ENCODE data around the gene DPCD.
A peak's percentile ranks its signal among the peaks of the same experiment; 100 is the strongest.
"Not testable (repeated sequence)": the region's sequence is repeated elsewhere in the genome, so short reads cannot be mapped to it uniquely, and the experiment has no call there.

The DPCD gene

GRCh38 chr10:101588879-101589278 is 758 bp downstream of the DPCD start:
- no peak overlapping the region for H2AK5ac ChIP-seq (ENCODE audit: low read depth, low read length)
- H3K18ac ChIP-seq (ENCODE audit: low read length), result no peak overlapping the region
- WGBS, 2 donors (ENCODE audit: extremely low coverage in 2 of 2, insufficient read length in 2 of 2, insufficient replicate concordance in 1 of 2), result no CpG with 5 or more reads among the region's 5 CpGs
- H3K79me1 ChIP-seq (ENCODE audit: low read depth, low read length), result peaks cover 4% of the 10 kb centered on the region
- H3K36me3 ChIP-seq (replicated peaks in 1 of 2; ENCODE audit: control insufficient read depth in 2 of 2, insufficient read depth in 2 of 2, low read length in 2 of 2), result peaks cover 8 to 19% of the 10 kb centered on the region in 2 donors
- DNase-seq (ENCODE audit: low spot score), result no peak
- no peak overlapping the region for H2BK120ac ChIP-seq (ENCODE audit: low read depth, low read length)
- H3K4ac ChIP-seq (ENCODE audit: low read length), result no peak overlapping the region
- no peaks in the 10 kb centered on the region for H3K27me3 ChIP-seq (ENCODE audit: control insufficient read depth in 3 of 3, insufficient read depth in 3 of 3, low read depth in 1 of 3, low read length in 3 of 3)
- H2BK5ac ChIP-seq (ENCODE audit: low read length), result no peak overlapping the region
- no peak overlapping the region for H4K8ac ChIP-seq (ENCODE audit: low read depth, low read length)
- H4K91ac ChIP-seq (ENCODE audit: low read depth, low read length, poor library complexity), result no peak overlapping the region
- no peak overlapping the region for H2BK15ac ChIP-seq (ENCODE audit: low read length)
- no peaks in the 10 kb centered on the region for H3K9me3 ChIP-seq (replicated peaks in 1 of 2; ENCODE audit: control insufficient read depth in 2 of 2, insufficient read depth in 1 of 2, low read depth in 1 of 2, low read length in 2 of 2)
- H3K4me1 ChIP-seq (ENCODE audit: control insufficient read depth in 2 of 2, insufficient read depth in 1 of 2, low read depth in 1 of 2, low read length in 2 of 2), result peaks cover 3 to 5% of the 10 kb centered on the region in 2 donors
- peak overlapping the region; percentile 80 for H3K4me2 ChIP-seq (ENCODE audit: insufficient read depth, low read length, poor library complexity, severe bottlenecking)
- H2AFZ ChIP-seq (ENCODE audit: low read length), result peak overlapping the region; percentile 95
- no peak overlapping the region for H2BK12ac ChIP-seq (ENCODE audit: low read length)
- H3K4me3 ChIP-seq (ENCODE audit: low read length in 2 of 2), result peak overlapping the region in 1 of 2 donors; percentile 93
- no peak overlapping the region for H3K14ac ChIP-seq (ENCODE audit: low read length)
- no peak overlapping the region for H3K23ac ChIP-seq (ENCODE audit: low read depth, low read length, poor library complexity)
- no peak overlapping the region for H3K9ac ChIP-seq (ENCODE audit: low read depth, low read length, poor library complexity)
- no peak overlapping the region for H3K27ac ChIP-seq (replicated peaks; ENCODE audit: low read length)

- not testable (repeated sequence) for H3K36me3 ChIP-seq (replicated peaks in 1 of 2; ENCODE audit: control insufficient read depth in 2 of 2, insufficient read depth in 2 of 2, low read length in 2 of 2); H3K14ac ChIP-seq (ENCODE audit: low read length); H4K91ac ChIP-seq (ENCODE audit: low read depth, low read length, poor library complexity); H4K8ac ChIP-seq (ENCODE audit: low read depth, low read length); H3K4me1 ChIP-seq (ENCODE audit: control insufficient read depth in 2 of 2, insufficient read depth in 1 of 2, low read depth in 1 of 2, low read length in 2 of 2); H3K9ac ChIP-seq (ENCODE audit: low read depth, low read length, poor library complexity); H3K4me2 ChIP-seq (ENCODE audit: insufficient read depth, low read length, poor library complexity, severe bottlenecking); H2BK120ac ChIP-seq (ENCODE audit: low read depth, low read length); H3K23ac ChIP-seq (ENCODE audit: low read depth, low read length, poor library complexity); H3K4ac ChIP-seq (ENCODE audit: low read length); H3K79me1 ChIP-seq (ENCODE audit: low read depth, low read length); H3K9me3 ChIP-seq (replicated peaks in 1 of 2; ENCODE audit: control insufficient read depth in 2 of 2, insufficient read depth in 1 of 2, low read depth in 1 of 2, low read length in 2 of 2); H3K4me3 ChIP-seq (ENCODE audit: low read length in 2 of 2); H2BK12ac ChIP-seq (ENCODE audit: low read length); DNase-seq (ENCODE audit: low spot score); H2BK15ac ChIP-seq (ENCODE audit: low read length); H3K27me3 ChIP-seq (ENCODE audit: control insufficient read depth in 3 of 3, insufficient read depth in 3 of 3, low read depth in 1 of 3, low read length in 3 of 3); H3K18ac ChIP-seq (ENCODE audit: low read length); H2AK5ac ChIP-seq (ENCODE audit: low read depth, low read length); H2AFZ ChIP-seq (ENCODE audit: low read length); H3K27ac ChIP-seq (replicated peaks; ENCODE audit: low read length); H2BK5ac ChIP-seq (ENCODE audit: low read length)
- no CpG with 5 or more reads among the region's 2 CpGs for WGBS, 2 donors (ENCODE audit: extremely low coverage in 2 of 2, insufficient read length in 2 of 2, insufficient replicate concordance in 1 of 2)
Observed at GRCh38 chr10:101593331-101593730, 5.2 kb downstream of the DPCD start.

GRCh38 chr10:101595591-101596433 is 7.7 kb downstream of the DPCD start:
- WGBS, 2 donors (ENCODE audit: extremely low coverage in 2 of 2, insufficient read length in 2 of 2, insufficient replicate concordance in 1 of 2), result no CpG with 5 or more reads among the region's 13 CpGs
- H3K4me2 ChIP-seq (ENCODE audit: insufficient read depth, low read length, poor library complexity, severe bottlenecking), result no peak overlapping the region

DNA sequence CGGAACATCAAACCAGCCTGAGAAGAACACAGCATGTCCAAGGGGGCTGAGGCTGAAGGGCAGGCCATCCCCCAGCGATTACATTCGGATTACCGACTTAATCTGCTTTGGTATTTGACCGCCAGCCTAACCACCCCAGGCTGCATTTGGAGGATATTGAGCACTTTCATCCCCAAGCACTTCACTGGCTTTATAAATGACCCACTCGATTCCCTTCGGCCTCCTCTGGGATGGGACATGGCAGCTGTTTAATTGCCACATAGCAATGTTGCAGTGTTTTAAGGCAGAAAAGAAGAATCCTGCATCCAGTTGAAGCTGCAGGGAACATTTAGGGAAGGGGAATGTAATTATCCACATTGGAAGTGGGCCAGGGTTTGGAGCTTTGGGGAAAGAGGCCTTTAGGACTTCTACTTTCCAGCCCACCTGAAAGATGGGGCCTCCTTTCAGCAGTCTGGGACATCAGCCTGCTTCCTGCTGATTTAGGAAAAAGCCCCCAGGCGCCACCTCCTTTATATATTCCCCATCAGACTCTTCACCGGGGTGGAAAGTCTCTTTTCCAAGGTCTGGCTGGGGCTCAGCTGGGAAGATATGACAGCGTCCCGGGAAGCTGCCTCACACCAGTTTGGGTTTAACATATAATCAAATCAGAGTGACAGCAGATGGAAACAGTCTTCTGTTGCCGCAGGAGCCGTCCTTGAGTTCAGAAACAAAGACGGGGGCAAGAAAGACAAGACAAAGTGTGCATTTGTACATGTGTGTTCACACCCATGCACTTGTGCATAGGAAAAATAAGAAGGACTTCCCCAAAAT is 9.2 kb downstream of the DPCD start:
- Histone ChIP-seq H3K18ac (ENCODE audit: low read length) (no peak overlapping the region), H2BK120ac (ENCODE audit: low read depth, low read length) (no peak overlapping the region), H4K8ac (ENCODE audit: low read depth, low read length) (no peak overlapping the region), H3K79me1 (ENCODE audit: low read depth, low read length) (no peaks in the 10 kb centered on the region), H2BK15ac (ENCODE audit: low read length) (no peak overlapping the region), H3K27me3 (ENCODE audit: control insufficient read depth in 3 of 3, insufficient read depth in 3 of 3, low read depth in 1 of 3, low read length in 3 of 3) (no peaks in the 10 kb centered on the region), H2BK5ac (ENCODE audit: low read length) (no peak overlapping the region), H2AFZ (ENCODE audit: low read length) (no peak overlapping the region), H2BK12ac (ENCODE audit: low read length) (no peak overlapping the region), H3K4ac (ENCODE audit: low read length) (no peak overlapping the region), H3K27ac (replicated peaks; ENCODE audit: low read length) (no peak overlapping the region), H3K4me3 (ENCODE audit: low read length in 2 of 2) (no peak overlapping the region), H3K4me2 (ENCODE audit: insufficient read depth, low read length, poor library complexity, severe bottlenecking) (no peak overlapping the region), H4K91ac (ENCODE audit: low read depth, low read length, poor library complexity) (no peak overlapping the region), H3K36me3 (replicated peaks in 1 of 2; ENCODE audit: control insufficient read depth in 2 of 2, insufficient read depth in 2 of 2, low read length in 2 of 2) (peaks cover 2 to 6% of the 10 kb centered on the region in 2 donors), H3K9me3 (replicated peaks in 1 of 2; ENCODE audit: control insufficient read depth in 2 of 2, insufficient read depth in 1 of 2, low read depth in 1 of 2, low read length in 2 of 2) (no peaks in the 10 kb centered on the region), H3K9ac (ENCODE audit: low read depth, low read length, poor library complexity) (no peak overlapping the region), H3K23ac (ENCODE audit: low read depth, low read length, poor library complexity) (no peak overlapping the region), H3K4me1 (ENCODE audit: control insufficient read depth in 2 of 2, insufficient read depth in 1 of 2, low read depth in 1 of 2, low read length in 2 of 2) (peaks cover 0 to 7% of the 10 kb centered on the region in 2 donors), H3K14ac (ENCODE audit: low read length) (no peak overlapping the region), H2AK5ac (ENCODE audit: low read depth, low read length) (no peak overlapping the region)
- DNase-seq (ENCODE audit: low spot score), result peak; percentile 37
- WGBS, 2 donors (ENCODE audit: extremely low coverage in 2 of 2, insufficient read length in 2 of 2, insufficient replicate concordance in 1 of 2), result no CpG with 5 or more reads among the region's 14 CpGs

More at GRCh38 chr10:101595591-101596433, 7.7 kb downstream of the DPCD start:
- H4K91ac ChIP-seq (ENCODE audit: low read depth, low read length, poor library complexity), result no peak overlapping the region
- H3K4me3 ChIP-seq (ENCODE audit: low read length in 2 of 2), result no peak overlapping the region
- H2AK5ac ChIP-seq (ENCODE audit: low read depth, low read length), result no peak overlapping the region
- peaks cover 0 to 7% of the 10 kb centered on the region in 2 donors for H3K4me1 ChIP-seq (ENCODE audit: control insufficient read depth in 2 of 2, insufficient read depth in 1 of 2, low read depth in 1 of 2, low read length in 2 of 2)
- DNase-seq (ENCODE audit: low spot score), result no peak
- H3K9ac ChIP-seq (ENCODE audit: low read depth, low read length, poor library complexity), result no peak overlapping the region
- H3K27ac ChIP-seq (replicated peaks; ENCODE audit: low read length), result no peak overlapping the region
- no peak overlapping the region for H2BK5ac ChIP-seq (ENCODE audit: low read length)
- H2AFZ ChIP-seq (ENCODE audit: low read length), result no peak overlapping the region
- H3K36me3 ChIP-seq (replicated peaks in 1 of 2; ENCODE audit: control insufficient read depth in 2 of 2, insufficient read depth in 2 of 2, low read length in 2 of 2), result peaks cover 2 to 3% of the 10 kb centered on the region in 2 donors
- no peaks in the 10 kb centered on the region for H3K27me3 ChIP-seq (ENCODE audit: control insufficient read depth in 3 of 3, insufficient read depth in 3 of 3, low read depth in 1 of 3, low read length in 3 of 3)
- H3K4ac ChIP-seq (ENCODE audit: low read length), result no peak overlapping the region
- H4K8ac ChIP-seq (ENCODE audit: low read depth, low read length), result no peak overlapping the region
- H3K18ac ChIP-seq (ENCODE audit: low read length), result no peak overlapping the region
- H3K79me1 ChIP-seq (ENCODE audit: low read depth, low read length), result no peaks in the 10 kb centered on the region
- no peak overlapping the region for H3K23ac ChIP-seq (ENCODE audit: low read depth, low read length, poor library complexity)
- no peak overlapping the region for H2BK15ac ChIP-seq (ENCODE audit: low read length)
- H2BK12ac ChIP-seq (ENCODE audit: low read length), result no peak overlapping the region
- no peak overlapping the region for H3K14ac ChIP-seq (ENCODE audit: low read length)
- no peak overlapping the region for H2BK120ac ChIP-seq (ENCODE audit: low read depth, low read length)
- H3K9me3 ChIP-seq (replicated peaks in 1 of 2; ENCODE audit: control insufficient read depth in 2 of 2, insufficient read depth in 1 of 2, low read depth in 1 of 2, low read length in 2 of 2), result no peaks in the 10 kb centered on the region
